HG03175 (cell line): ENCODE results near the gene PDE2A.

ENCODE experiments used
- ATAC-seq: cut with Tn5 transposase; IDR thresholded peaks from one replicate; pipeline ENCODE4 v1.9.1; 2021; ENCODE audit warnings: mild to moderate bottlenecking, moderate library complexity; ENCODE audit not compliant: unreplicated experiment

PDE2A gene

GRCh38 chr11:72641522-72642042 is 32.6 kb downstream of the PDE2A start:
- ATAC-seq = no peak

- no peak for ATAC-seq
Observed at GRCh38 chr11:72639502-72640375, 34.5 kb downstream of the PDE2A start.

- no peak for ATAC-seq
Observed at GRCh38 chr11:72637926-72638325, 36.3 kb downstream of the PDE2A start.

GRCh38 chr11:72637198-72637597 is 37.0 kb downstream of the PDE2A start:
- no peak for ATAC-seq

- ATAC-seq = no peak
Observed at GRCh38 chr11:72636376-72636775, 37.8 kb downstream of the PDE2A start.

GRCh38 chr11:72635933-72636332 is 38.3 kb downstream of the PDE2A start:
- no peak for ATAC-seq

GRCh38 chr11:72635309-72635915 is 38.8 kb downstream of the PDE2A start:
- no peak for ATAC-seq

- no peak for ATAC-seq
Observed at GRCh38 chr11:72634472-72635095, 39.6 kb downstream of the PDE2A start.

- ATAC-seq = no peak
Observed at GRCh38 chr11:72634016-72634415, 40.2 kb downstream of the PDE2A start.

GRCh38 chr11:72633068-72633467 is 41.2 kb downstream of the PDE2A start:
- no peak for ATAC-seq

- no peak for ATAC-seq
Observed at GRCh38 chr11:72631806-72632731, 42.2 kb downstream of the PDE2A start.

GRCh38 chr11:72630104-72630852 is 43.9 kb downstream of the PDE2A start:
- no peak for ATAC-seq

GRCh38 chr11:72629266-72629665 is 45.0 kb downstream of the PDE2A start:
- ATAC-seq = no peak

GRCh38 chr11:72627594-72628281 is 46.5 kb downstream of the PDE2A start:
- ATAC-seq = no peak

- no peak for ATAC-seq
Observed at GRCh38 chr11:72626414-72626936, 47.7 kb downstream of the PDE2A start.

GRCh38 chr11:72625691-72626413 is 48.4 kb downstream of the PDE2A start:
- ATAC-seq = no peak

GRCh38 chr11:72624496-72625201 is 49.6 kb downstream of the PDE2A start:
- no peak for ATAC-seq

GRCh38 chr11:72623052-72623451 is 51.2 kb downstream of the PDE2A start:
- no peak for ATAC-seq
